Endometrial microvascular endothelial cells (primary cell): Measurements from ENCODE around the gene NAV2. TPM values are rescaled to one million over a fixed set of nuclear protein-coding genes. Genes with fewer than 3 reads are reported as not detected.
"Not testable (repeated sequence)": the region's sequence is repeated elsewhere in the genome, so short reads cannot be mapped to it uniquely, and the experiment has no call there.

Experiments used
- in situ Hi-C: cut with HindIII; loops from 2 replicates; pipeline ENCODE4 v1.10.0; 2017; ENCODE audit warnings: low sequenced_read_pairs, low pct_unique_long_range_greater_than_20kb; ENCODE audit errors: inconsistent ontology term
- total RNA-seq: library from RNA; depleted of rRNA; stranded (reverse); fragments of >200 nt; gene quantifications from one replicate; pipeline ENCODE4 v1.2.3, GENCODE V29; 2015; ENCODE audit errors: inconsistent ontology term

Gene NAV2
- total RNA-seq, 1 donor from 2014 or later = 27.0 TPM

DNA sequence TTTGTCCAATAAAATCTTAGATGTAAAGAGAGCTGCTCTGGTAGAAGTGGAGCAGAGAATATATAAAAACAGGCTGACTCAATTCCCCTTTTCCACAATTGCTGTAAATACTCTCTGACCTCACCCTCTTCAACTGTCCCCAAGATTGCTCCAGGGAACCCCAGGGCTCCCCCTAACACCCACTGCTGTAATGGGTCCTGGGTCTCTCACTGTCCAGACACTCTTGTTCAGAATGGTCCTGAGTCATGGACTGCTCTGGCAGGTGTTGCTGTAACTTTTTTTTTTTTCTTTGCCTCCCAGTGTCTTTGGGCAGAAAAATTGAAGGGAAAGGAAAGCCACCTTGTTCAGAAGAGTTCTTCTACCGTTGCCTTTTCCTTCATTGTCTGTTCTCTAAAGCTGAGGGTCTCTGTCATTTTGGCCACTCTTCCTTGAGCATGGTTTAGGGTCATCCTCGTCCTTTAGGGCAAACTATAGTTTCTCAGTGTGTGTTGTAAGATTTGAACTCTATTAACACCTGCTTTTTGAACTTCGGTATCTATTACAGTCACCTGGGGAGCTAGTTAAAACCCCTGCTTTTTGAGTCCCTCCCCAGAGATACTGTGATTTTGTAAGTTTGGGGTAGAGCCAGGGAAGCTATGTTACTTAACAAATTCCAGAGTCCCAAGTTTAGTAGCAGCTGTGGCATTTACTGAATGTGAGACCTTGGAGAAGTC lies 209.5 kb downstream of the NAV2 start:
- in situ Hi-C loops = no loop called here

DNA sequence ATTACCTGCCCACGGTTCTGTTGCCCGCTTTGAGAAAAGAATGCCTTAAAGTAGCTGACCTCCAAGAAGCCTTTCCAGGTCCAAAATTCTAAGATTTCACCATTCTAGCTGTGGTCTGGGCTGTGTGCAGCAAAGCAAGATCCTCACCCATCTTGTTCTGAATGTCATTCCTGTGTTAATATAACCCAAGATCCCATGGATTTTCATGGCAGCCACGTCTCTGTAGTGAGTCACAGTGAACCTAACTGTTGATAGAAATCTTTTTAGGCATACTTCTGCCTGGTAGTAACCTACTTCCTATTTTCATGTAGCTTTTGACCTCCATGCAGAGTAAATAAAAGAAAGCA lies 210.0 kb downstream of the NAV2 start:
- in situ Hi-C loops = no loop called here

DNA sequence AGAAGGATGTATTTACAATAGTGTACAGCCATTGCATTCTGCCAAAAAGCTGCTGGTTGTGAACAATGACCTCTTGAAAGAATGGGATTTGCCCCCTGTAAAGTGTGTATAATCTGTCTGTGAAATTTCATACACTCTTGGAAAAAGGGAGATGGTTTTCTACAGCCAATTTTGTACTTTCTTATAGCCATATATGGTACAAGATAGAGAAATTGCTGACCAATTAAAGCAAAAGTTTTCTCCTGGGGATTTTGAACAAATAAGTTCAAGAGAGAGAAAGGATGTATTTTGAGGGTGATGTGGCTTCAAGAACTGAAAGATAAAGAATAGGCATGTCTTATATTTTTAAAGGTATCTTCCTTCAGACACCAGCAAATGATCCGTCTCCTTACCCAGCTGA lies 211.0 kb downstream of the NAV2 start:
- in situ Hi-C loops = no loop called here

DNA sequence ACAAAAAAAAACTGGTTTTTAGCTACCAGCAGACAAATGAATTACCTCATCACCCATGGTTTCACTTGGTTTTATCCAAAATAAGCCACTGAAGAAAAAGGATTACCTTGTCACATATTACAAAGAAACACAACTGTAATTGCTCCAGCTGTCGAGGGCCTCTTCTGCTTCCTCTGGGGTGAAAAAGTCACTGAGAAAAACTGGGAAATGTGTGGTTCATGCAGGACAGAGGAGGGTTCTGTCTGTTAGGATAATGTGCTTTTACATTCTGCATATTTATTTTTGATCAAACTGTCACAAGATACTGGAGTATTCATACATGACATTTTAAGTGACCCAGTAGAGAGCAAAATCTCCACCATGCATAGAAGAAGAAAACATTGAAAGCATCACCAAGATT lies 211.7 kb downstream of the NAV2 start:
- in situ Hi-C loops = no loop called here

DNA sequence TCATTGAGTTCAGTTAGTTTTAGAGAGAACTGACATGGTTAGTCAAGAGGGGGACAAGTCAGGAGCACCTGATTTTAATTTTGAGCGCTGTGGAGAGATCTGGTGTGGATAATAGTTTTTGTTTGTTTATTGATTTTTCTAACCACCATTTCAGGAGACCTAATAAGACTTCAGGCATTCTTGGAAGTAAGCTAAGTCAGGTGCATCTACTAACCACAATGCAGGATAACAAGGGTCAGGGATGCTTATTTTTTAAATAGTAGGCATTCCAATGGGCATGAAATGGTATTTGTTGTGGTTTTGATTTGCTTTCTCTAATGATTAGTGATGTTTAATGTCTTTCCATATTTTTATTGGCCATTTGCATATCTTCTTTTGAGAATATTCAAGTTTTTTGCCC lies 212.1 kb downstream of the NAV2 start:
- in situ Hi-C loops = no loop called here

DNA sequence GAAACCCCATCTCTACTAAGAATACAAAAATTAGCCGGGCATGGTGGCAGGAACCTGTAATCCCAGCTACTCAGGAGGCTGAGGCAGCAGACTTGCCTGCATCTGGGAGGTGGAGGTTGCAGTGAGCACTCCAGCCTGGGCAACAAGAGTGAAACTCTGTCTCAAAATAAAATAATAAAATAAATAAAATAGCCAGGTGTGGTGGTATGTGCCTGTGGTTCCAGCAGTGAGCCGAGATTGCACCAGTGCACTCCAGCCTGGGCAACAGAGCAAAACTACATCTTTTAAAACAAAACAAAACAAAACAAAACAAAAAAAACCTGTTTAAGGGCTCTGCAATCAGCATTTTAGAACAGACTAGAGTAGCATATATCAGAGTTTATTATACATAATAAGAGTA lies 214.8 kb downstream of the NAV2 start:
- in situ Hi-C loops = not testable (repeated sequence)

DNA sequence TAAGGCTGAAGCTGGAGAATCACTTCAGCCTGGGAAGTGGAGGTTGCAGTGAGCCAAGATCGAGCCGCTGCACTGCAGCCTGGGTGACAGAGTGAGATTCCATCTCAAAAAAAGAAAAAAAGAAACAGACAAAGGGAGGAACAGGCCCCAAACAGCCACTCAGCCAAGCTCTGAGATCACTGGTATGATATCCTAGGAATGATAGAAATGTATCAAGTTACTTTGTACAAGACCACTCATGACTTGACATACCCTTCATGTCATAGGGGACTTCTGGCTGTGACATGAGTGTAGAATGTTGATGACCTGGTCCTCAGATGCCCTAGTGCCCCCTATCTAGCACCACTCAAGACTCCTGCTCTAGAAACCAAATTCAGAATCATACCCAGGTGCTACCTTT lies 216.5 kb downstream of the NAV2 start:
- in situ Hi-C loops = no loop called here

DNA sequence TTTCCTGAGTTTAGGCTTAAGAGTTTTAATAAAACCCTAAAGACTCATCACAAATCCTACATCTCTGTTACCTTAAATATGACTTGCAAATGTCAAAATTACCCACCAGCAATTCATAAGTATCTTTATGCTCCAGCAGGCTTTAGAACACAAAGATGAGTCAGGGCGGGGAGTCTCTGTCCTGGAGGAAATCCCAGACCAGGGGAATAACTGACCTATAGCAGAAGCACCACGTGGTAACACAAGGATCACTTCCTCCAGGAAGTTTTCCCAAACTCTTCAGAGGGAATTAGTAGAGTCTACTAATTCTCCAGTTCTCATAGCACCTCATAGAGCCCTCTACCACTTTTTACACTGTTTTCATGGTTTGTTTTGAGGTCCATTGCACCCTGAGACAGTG lies 217.0 kb downstream of the NAV2 start:
- in situ Hi-C loops = no loop called here

DNA sequence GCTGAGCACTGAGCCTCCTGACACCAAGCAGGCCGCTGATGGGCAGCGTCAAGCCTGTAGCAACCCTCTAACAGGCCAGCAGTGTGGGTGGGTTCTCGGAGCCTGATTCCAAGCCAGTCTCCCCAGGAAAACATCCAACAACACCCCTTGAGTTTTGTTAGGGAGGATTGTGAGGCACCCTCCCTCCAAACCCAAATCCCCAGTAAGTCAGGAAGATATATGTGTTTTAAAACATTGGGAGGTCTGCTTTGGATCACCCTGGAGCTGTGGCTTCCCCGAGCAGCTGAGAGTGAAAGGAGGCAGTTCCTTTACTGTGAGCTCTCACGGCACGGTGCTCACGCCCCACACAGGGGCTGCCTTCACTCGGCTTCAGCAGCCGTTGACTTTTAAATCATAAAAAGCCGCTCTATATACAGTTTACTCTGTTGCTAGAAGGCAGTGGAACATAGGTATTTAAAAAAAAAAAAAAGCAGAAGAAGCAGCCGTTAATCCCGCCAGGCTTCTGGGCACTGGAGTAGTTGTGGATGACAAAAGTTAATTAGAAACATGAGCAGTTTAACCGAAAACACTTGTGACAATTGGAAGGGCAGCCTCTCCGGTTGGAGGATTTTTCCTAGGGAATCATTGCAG lies 218.6 kb downstream of the NAV2 start:
- in situ Hi-C loops = no loop called here

DNA sequence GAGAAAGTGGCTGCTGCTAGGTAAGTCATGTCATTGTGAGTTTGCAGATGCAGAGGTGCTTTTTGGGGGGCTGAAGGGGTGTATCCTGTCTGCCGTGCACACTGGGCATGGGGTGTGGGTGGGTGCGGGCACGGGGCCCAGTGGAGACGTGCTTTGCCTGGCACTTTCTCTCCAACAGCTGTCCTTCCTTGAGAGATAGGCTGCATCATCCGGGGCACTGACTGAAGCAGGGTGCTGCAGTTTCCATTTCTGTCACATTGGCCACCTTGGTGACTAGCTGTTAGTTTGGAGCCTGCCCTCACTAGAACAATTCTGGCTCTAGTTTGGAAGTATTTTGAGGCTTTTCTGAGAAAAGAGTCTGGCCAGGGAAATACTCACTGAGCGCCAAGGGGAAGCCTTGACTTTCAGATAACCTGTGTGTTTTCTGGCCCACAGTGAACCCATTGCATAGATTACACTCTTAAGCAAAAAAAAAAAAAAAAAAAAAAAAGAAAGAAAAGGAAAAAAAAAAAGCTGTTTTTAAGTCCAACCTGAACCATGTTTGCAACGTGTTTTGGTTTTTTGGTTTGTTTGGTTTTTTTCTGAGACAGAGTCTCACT lies 219.2 kb downstream of the NAV2 start:
- in situ Hi-C loops = no loop called here

DNA sequence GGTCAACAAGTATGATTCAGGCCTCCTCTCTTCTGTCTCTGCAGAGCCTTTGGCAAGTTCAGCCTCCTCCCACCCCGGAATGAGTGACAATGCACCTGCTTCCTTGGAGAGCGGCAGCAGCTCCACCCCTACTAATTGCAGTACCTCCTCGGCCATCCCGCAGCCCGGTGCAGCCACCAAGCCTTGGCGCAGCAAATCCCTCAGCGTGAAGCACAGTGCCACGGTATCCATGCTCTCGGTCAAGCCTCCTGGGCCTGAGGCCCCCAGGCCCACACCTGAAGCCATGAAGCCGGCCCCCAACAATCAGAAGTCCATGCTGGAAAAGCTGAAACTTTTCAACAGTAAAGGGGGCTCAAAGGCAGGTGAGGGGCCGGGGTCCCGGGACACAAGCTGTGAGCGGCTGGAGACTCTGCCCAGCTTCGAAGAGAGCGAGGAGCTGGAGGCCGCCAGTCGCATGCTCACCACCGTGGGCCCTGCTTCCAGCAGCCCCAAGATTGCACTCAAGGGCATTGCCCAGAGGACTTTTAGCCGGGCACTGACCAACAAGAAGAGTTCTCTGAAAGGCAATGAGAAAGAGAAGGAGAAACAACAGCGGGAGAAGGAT lies 220.6 kb downstream of the NAV2 start:
- in situ Hi-C loops = no loop called here

DNA sequence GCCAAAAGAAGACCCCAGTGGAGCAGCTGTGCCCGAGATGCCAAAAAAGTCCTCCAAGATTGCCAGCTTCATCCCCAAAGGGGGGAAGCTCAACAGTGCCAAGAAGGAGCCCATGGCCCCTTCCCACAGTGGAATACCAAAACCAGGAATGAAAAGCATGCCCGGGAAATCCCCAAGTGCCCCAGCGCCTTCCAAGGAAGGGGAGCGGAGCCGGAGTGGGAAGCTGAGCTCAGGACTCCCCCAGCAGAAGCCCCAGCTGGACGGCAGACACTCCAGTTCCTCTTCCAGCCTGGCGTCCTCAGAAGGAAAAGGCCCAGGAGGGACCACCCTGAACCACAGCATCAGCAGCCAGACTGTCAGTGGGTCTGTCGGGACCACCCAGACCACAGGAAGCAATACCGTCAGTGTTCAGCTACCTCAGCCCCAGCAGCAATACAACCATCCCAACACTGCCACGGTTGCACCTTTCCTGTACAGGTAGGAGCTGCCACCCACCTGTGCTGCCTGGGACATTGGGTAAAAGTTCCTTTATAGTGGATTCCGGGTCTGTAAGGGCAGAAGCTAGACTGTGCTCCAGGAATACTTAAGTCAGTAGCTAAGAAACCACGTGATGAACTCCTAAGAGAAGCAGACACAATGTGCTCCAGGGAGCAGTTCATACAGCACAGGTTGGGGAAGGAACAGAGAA lies 221.3 kb downstream of the NAV2 start:
- in situ Hi-C loops = no loop called here

DNA sequence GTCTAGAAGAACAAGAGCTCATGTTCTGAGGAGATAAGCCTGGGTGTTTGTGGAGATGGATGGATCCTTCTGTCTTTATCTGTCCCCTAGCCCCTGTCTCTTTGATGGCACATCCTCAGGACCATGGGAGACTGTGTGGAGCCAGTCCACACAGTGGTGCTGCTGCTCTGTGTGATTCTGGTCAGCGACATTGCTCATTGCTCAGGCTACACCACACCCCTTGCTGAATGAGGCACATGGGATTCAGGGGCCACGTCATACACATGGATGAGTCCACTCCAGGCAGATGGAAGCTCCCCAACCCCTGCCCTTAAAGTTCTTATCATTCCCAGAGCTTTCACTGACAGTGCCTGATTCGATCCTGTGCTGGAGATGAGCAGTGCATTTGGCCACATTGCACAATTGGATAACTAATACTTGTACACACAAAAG lies 222.2 kb downstream of the NAV2 start:
- in situ Hi-C loops = no loop called here

DNA sequence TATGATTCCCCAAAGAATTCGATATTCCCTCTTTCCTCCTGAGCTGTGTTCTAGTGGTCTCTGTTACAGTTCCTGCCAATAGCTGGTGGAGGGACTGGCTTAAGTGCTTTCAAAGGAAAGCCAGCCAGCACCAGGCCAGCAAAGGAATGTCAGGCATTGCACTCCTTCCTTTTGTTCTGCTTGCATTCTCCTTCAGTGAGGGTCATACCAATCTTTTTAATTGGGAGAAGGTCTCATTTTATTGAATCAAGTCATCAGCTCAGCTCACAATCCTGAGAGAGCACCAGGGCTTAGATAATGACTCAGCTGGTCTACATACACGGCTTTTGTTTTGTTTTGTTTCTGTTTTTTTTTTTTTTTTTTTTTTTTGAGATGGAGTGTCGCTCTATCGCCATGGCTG lies 222.9 kb downstream of the NAV2 start:
- in situ Hi-C loops = no loop called here

DNA sequence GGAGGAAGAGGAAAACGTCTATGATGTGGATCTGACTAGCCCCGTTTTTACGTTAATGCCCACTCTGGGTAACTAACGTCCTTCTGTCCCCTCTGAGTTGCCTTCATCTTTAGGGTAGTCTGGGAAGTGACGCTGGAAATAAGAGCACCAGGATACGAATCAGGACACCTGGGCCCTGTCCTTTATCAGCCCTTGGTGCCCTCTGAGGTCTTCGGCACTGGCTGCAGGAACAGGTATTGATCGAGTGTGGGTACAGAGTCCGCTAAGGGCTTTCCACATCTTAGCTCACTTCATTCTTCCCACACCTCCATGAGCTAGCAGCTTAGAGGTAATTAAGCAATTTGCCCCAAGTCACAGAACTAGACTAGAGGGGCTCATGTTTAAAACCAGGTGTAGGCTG lies 223.8 kb downstream of the NAV2 start:
- in situ Hi-C loops = no loop called here

DNA sequence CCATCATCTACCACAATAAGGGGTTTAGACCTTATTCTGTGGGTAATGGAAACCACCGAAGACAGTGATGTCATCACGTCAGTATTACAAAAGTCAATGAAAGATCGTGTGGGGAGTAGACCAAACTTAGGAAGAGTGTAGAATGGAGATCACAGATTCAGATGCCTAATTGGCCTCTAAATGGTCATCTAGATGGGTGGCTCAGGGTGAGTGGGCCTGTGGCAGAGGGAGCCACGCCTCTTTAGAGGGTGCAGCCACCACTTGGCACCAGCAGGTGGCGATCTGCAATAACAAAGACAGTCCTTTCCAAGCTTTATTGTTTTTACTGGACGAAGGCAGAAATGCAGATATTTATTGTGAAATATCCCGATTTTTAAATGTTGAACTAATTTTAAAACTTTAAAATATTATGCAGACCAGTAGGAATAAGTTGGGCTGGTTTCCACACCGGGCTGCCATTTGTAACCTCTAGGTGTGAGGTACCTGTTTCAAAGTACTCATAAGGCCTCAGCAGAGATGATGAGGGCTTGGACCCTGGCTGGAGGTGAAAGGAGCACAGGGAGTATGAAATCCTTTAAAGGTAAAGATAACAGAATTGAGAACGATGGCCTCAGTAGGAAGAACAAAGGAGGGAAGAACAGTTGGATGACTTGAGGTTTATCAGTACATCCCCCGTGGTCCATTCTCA lies 225.7 kb downstream of the NAV2 start:
- in situ Hi-C loops = no loop called here

DNA sequence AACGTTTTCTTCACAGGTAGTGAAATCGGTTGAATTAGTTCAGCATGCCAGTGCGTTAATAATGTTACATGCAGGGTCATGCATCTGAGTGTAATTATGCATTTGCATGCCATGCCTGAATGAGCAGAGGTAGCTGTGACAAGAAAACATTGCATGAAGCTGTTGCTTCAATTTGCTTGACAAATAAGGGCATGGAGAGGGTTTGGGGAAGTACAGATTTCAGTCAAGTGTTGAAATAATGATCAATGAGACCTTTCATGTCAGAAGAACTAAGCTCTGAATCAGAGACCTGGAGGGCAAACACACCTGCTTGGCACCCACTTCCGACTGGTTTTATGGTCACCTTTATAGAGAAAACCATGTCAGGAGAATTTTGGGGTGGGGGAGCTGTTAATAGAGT lies 226.2 kb downstream of the NAV2 start:
- in situ Hi-C loops = no loop called here

DNA sequence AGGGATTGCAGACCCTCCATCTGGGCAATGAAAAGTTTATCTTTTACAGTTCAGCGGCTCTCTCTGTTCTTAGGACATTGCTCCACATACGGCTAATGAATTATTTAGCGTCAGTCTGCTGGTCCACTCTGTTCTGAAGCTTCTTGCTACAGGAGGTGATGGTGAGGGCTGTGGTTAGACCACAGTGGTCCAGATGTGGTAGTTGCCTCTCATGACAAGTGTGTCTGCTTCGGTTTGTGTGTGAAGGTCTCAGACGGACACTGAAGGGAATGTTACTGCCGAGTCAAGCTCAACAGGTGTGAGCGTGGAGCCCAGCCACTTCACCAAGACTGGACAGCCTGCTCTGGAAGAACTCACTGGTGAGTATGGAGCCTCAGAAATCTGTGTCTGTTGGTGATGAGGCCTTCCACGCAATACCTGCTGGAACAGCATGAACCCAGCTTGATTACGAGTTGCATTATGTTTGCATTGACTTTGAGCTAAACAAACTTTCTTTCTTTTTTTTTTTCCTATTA lies 226.8 kb downstream of the NAV2 start:
- in situ Hi-C loops = no loop called here

DNA sequence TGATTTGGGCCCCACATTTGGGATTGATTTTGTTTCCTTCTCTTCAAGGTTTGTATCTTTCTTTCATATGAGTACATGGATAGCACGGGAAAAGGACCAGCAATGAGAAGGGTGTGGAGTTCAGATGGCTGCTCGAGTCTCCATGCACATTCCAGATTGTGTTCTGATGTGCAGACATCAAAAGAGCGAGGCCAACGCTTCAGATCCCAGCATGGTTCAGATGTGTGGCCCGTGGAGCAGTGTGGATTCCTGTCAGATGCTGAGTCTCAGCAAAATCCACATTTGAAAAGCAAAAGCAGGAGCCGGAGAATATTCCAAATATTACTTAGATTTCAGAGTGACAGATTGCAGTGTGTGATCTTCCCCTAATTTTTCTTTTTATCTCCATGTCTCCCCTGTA lies 228.2 kb downstream of the NAV2 start:
- in situ Hi-C loops = no loop called here
